Mononuclear cell (primary cell): ENCODE data around the gene ZNF22. TPM values are rescaled to one million over a fixed set of nuclear protein-coding genes. Genes with fewer than 3 reads are reported as not detected.

ENCODE experiments used
- H3K27me3 ChIP-seq: 2 replicates; pipeline ENCODE4 v1.6.0; 2011; ENCODE audit warnings: low read length, control low read depth; ENCODE audit not compliant: insufficient read depth
- H3K4me1 ChIP-seq: 2 replicates; pipeline ENCODE4 v1.5.1; 2011; ENCODE audit warnings: mild to moderate bottlenecking, low read length, control low read depth; ENCODE audit not compliant: insufficient read depth
- H3K4me3 ChIP-seq: 2 replicates; pipeline ENCODE4 v1.5.1; 2011; ENCODE audit warnings: mild to moderate bottlenecking, low read length, moderate library complexity
- H3K9me3 ChIP-seq: 2 replicates; pipeline ENCODE4 v1.5.1; 2011; ENCODE audit warnings: low read depth, mild to moderate bottlenecking, control low read depth, low read length
- total RNA-seq: library from RNA; depleted of rRNA; stranded (reverse); fragments of >200 nt; gene quantifications from one replicate; pipeline ENCODE4 v1.2.3, GENCODE V29; 2012

ZNF22 gene
- total RNA-seq, 1 donor: 24.9 TPM

DNA sequence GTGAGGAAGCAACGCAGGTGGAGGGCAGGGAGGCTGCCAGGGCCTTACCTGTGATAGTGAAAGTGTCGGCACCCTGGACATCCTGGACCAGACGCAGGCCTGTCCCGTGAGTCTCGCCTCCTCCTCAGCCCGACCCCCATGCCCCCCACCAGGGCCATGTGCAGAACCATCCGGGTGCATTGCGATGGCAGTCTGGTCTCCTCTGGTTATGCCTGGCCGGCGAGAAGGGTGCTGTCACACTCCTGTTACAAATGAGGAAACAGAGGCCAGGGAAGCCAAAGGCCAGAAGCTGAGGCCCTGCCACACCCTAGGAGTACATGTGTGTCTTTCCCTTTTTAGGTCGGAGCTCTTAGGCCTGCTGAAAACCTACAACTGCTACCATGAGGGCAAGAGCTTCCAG lies 29.3 kb upstream of the ZNF22 start:
- no peak overlapping the region for H3K4me3 ChIP-seq
- no peaks in the 10 kb centered on the region for H3K27me3 ChIP-seq
- peaks cover 85% of the 10 kb centered on the region for H3K4me1 ChIP-seq
- H3K9me3 ChIP-seq: no peaks in the 10 kb centered on the region

- no peaks in the 10 kb centered on the region for H3K27me3 ChIP-seq
- peaks cover 78% of the 10 kb centered on the region for H3K4me1 ChIP-seq
- no peak overlapping the region for H3K4me3 ChIP-seq
- no peaks in the 10 kb centered on the region for H3K9me3 ChIP-seq
These were observed 28.6 kb upstream of the ZNF22 start for GRCh38 chr10:44971935-44972757.

DNA sequence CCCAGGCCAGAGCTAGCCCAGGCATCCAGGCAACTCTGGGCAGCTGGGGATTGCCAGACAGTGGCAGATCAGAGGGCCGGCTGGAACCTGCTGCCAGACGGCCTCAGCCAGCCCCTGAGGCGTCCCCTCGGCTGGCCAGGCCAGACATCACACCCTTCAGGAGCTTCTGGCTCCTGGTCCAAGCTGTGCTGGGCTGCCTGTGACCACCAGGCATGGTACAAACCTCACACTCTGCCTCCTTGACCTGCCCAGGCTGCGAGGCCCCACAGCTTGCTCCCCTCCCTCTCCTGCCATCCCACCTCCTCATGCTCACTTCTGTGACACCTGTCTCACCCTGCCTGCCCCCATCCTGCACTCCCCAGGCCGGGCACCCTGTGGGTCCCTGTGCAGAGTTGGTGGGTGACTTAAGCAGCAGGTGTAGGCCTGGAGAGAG lies 27.8 kb upstream of the ZNF22 start:
- Histone ChIP-seq H3K27me3 (no peaks in the 10 kb centered on the region), H3K4me1 (peaks cover 77% of the 10 kb centered on the region), H3K9me3 (no peaks in the 10 kb centered on the region), H3K4me3 (no peak overlapping the region)

- no peak overlapping the region for H3K4me3 ChIP-seq
- H3K9me3 ChIP-seq: no peaks in the 10 kb centered on the region
- peaks cover 77% of the 10 kb centered on the region for H3K4me1 ChIP-seq
- no peaks in the 10 kb centered on the region for H3K27me3 ChIP-seq
These were observed 27.2 kb upstream of the ZNF22 start for GRCh38 chr10:44973323-44974081.

DNA sequence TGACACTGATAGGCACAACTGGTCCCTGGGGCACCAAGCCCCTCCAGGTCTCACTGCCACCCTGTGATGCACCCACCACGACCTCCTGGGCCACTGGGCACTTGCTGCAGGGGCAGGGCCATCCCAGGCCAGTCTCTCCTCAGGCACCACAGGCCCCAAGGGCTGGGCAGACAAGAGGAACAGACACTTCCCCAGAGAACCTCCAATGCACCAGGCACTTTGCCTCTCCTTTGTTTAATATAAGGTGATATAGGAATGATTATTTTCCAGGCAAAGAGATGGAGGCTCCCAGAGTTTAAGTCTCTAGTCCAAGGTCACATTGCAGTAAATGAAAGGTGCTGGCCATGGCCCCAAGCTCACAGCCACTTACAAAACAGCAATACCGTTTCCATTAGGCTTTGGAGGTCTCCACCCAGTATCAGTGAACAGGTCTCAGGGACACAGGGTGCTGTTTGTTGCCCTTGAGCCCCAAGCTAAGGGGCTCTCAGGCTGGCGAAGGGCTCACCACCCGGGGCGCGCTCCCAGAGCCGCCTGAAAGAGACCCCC lies 26.6 kb upstream of the ZNF22 start:
- Histone ChIP-seq H3K27me3 (no peaks in the 10 kb centered on the region), H3K9me3 (no peaks in the 10 kb centered on the region), H3K4me1 (peaks cover 75% of the 10 kb centered on the region), H3K4me3 (no peak overlapping the region)

GRCh38 chr10:44974628-44975430 lies 25.9 kb upstream of the ZNF22 start:
- H3K27me3 ChIP-seq: no peaks in the 10 kb centered on the region
- peak overlapping the region; percentile 28 for H3K4me3 ChIP-seq
- H3K4me1 ChIP-seq: peaks cover 68% of the 10 kb centered on the region
- H3K9me3 ChIP-seq: no peaks in the 10 kb centered on the region

GRCh38 chr10:44975431-44976331 lies 25.0 kb upstream of the ZNF22 start:
- H3K4me1 ChIP-seq: peaks cover 62% of the 10 kb centered on the region
- no peaks in the 10 kb centered on the region for H3K9me3 ChIP-seq
- no peak overlapping the region for H3K4me3 ChIP-seq
- H3K27me3 ChIP-seq: no peaks in the 10 kb centered on the region

DNA sequence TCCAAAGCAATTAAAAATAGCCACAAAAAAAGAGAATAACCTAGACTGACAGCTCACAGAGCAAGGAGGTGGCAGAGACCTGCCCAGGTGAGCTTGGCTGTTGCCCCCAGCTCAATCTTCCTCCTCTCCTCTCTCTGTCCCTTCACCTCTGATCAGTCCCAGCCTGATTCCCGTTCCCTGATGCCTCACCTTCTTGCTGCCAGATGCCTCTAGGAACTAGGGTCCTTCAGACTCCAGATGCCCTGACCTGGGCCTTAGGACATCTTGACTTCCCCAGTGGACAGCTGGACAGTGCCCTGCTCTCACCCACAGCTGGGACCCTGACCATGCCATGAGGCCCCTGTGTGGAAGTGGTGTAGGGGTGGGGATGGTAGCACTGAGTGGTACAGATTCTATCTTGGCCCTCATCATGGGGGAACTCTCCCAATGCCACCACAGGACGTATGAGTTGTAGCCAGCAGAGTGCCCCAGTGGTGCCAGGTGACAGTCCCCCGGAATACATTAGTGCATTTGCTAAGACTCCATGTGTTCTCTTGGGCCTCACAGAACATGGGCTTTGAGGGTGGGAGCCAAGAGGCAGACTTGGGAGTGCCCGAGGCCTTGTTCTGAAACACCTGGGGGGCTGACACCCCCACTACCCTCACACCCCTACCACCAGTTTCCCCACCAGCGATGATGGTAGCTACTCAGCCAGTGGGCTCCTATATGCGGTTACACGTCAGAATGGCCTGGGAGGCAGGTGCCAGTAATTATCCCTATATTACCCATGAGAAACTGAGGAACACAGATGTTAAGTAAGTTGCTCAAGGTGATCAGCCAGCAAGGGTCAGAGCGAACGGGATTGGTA lies 24.1 kb upstream of the ZNF22 start:
- H3K4me3 ChIP-seq: no peak overlapping the region
- H3K4me1 ChIP-seq: peaks cover 53% of the 10 kb centered on the region
- H3K27me3 ChIP-seq: no peaks in the 10 kb centered on the region
- no peaks in the 10 kb centered on the region for H3K9me3 ChIP-seq

DNA sequence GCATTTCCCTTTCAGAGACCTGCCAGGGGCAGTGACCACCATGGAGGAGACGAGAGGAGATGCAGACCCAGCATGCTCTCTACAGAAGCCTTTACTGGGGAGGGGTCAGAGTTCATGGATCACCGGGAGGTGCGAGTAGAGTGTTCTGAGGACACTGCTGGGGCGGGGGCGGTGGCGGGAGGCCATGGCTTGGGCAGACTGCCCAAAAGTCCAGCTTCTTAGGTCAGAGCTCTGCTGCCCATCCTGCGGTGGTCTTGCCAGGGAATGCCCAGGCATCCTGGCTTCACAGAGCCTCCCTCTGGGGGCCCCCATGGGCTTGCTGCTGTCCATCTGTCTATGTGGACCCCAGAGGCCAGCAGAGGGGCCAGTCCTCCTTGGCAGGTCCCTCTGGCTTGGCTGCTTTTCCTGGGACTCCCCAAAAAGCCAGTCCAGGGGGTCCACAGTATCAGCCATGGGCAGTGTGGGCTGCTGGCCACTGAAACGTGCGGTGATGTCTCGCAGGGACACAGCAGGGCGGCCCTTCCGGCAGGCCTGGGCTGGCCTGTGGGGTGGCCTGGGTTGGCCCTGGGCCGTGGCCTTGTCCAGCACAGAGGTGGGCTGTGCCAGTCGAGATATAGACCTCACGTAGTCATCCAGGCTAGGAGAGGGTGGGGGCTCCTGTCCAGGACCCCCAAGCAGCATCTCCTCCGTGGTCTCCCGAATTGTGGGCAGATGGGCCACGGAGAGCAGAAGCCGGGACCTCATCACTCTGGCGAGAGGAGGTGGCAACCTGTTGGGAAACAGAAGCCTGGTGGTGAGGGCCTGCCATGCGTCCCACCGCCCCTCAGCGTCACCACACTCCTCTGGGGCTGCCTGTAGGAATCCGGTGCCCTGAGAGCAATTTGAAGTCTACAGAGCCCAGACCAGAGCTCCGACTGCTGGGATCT lies 23.2 kb upstream of the ZNF22 start:
- Histone ChIP-seq H3K4me1 (peaks cover 43% of the 10 kb centered on the region), H3K4me3 (no peak overlapping the region), H3K9me3 (no peaks in the 10 kb centered on the region), H3K27me3 (no peaks in the 10 kb centered on the region)

DNA sequence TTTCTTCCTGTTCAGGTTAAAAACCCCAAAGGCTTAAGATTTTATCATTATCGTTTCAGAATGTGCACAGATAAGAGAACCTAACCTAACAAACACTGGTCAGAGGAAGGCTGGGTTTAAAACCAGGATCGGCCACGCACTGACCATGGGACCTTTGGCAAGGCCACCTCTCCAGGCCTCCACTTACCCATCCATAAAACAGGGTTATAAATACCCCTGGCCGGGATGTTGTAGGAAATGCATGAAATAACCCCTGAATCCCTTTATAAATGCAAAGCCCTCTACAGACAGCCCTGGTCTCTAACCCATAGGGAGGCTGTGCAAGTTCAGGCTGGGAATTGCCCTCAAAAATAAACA lies 22.5 kb upstream of the ZNF22 start:
- H3K4me1 ChIP-seq: peaks cover 37% of the 10 kb centered on the region
- no peak overlapping the region for H3K4me3 ChIP-seq
- no peaks in the 10 kb centered on the region for H3K9me3 ChIP-seq
- no peaks in the 10 kb centered on the region for H3K27me3 ChIP-seq

DNA sequence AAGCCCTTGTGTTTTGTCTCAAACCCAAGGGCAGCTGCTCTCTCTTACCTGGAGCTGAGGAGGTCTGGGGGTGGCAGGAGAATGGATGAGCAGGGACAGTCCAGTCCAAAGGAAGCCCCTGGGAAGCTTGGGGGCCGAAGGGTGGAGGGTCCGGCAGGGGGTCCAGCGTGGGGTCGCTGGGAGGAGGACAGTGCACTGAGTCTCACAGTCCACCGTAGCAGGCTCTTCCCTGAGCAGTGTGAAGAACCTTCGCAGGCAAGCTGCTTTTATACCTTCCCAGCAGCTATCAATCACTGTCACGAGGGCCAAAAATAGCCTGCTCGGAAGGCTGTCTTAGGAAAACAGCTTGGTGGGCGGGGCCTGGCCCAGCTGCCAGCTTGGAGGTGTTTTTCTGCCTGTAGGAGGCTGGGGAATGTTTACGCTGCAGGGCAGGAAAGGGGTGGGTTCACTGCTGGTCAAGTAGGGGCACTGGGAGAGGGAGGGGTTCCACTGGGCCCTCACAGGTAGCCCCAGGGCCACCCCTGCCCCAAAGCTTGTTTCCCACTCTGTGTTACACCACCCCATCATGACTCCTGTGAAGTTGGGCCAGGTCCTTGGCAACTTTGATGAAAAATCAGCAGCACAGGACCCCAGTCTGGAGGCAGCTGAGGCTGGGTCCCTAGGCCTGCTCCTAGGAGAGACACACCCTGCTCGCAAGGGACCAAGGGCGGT lies 22.0 kb upstream of the ZNF22 start, which contains the start of gene DEPP1:
Gene DEPP1 (minus strand): TSS at position 240 of the 711 bp plus-strand sequence. CDS start 779 bp downstream, outside the sequence.
- Histone ChIP-seq H3K9me3 (no peaks in the 10 kb centered on the region), H3K27me3 (no peaks in the 10 kb centered on the region), H3K4me3 (no peak within 1 kb of the TSS), H3K4me1 (peaks cover 32% of the 10 kb centered on the region)
